Astrocyte of the cerebellum (primary cell): Measurements from ENCODE around the gene GAS6.

ENCODE experiments used
- DNase-seq: peaks from one replicate; pipeline ENCODE4 v3.0.0-alpha.2; 2011; ENCODE audit warnings: low read depth
- H3K4me3 ChIP-seq: 2 replicates; pipeline ENCODE4 v1.5.1; 2011; ENCODE audit warnings: mild to moderate bottlenecking, low read depth, low read length, moderate library complexity
- in situ Hi-C: cut with HindIII; loops from 2 replicates; pipeline ENCODE4 v1.10.0; 2017; ENCODE audit warnings: low sequenced_read_pairs
- TF ChIP-seq, protein P1 (sequence below): IDR thresholded peaks from 2 replicates; pipeline ENCODE4 v1.5.1; 2012; ENCODE audit warnings: low read length, low read depth, moderate library complexity, mild to moderate bottlenecking; ENCODE audit errors: missing control alignments

Gene GAS6

GRCh38 chr13:113843063-113843654, 20.7 kb downstream of the GAS6 start:
- no peak for DNase-seq
- TF ChIP-seq, protein P1, sequence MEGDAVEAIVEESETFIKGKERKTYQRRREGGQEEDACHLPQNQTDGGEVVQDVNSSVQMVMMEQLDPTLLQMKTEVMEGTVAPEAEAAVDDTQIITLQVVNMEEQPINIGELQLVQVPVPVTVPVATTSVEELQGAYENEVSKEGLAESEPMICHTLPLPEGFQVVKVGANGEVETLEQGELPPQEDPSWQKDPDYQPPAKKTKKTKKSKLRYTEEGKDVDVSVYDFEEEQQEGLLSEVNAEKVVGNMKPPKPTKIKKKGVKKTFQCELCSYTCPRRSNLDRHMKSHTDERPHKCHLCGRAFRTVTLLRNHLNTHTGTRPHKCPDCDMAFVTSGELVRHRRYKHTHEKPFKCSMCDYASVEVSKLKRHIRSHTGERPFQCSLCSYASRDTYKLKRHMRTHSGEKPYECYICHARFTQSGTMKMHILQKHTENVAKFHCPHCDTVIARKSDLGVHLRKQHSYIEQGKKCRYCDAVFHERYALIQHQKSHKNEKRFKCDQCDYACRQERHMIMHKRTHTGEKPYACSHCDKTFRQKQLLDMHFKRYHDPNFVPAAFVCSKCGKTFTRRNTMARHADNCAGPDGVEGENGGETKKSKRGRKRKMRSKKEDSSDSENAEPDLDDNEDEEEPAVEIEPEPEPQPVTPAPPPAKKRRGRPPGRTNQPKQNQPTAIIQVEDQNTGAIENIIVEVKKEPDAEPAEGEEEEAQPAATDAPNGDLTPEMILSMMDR, result no peak
- in situ Hi-C loops, result no loop called here
- H3K4me3 ChIP-seq, result no peak overlapping the region

- in situ Hi-C loops, result no loop called here
- no peak for DNase-seq
- TF ChIP-seq, protein P1, result no peak
- no peak overlapping the region for H3K4me3 ChIP-seq
Measured at GRCh38 chr13:113842336-113843062, 21.4 kb downstream of the GAS6 start.

DNA sequence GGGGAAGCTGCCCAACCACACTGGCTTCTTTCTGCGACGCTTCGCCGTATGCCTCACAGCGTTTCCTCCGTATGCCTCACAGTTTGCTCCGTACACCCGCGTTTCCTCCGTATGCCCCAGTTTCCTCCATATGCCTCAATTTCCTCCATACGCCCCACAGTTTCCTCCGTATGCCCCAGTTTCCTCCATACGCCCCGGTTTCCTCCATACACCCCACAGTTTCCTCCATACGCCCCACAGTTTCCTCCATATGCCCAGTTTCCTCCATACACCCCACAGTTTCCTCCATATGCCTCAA, 22.6 kb downstream of the GAS6 start:
- DNase-seq, result no peak
- in situ Hi-C loops, result no loop called here
- TF ChIP-seq, protein P1, result no peak
- H3K4me3 ChIP-seq, result no peak overlapping the region

DNA sequence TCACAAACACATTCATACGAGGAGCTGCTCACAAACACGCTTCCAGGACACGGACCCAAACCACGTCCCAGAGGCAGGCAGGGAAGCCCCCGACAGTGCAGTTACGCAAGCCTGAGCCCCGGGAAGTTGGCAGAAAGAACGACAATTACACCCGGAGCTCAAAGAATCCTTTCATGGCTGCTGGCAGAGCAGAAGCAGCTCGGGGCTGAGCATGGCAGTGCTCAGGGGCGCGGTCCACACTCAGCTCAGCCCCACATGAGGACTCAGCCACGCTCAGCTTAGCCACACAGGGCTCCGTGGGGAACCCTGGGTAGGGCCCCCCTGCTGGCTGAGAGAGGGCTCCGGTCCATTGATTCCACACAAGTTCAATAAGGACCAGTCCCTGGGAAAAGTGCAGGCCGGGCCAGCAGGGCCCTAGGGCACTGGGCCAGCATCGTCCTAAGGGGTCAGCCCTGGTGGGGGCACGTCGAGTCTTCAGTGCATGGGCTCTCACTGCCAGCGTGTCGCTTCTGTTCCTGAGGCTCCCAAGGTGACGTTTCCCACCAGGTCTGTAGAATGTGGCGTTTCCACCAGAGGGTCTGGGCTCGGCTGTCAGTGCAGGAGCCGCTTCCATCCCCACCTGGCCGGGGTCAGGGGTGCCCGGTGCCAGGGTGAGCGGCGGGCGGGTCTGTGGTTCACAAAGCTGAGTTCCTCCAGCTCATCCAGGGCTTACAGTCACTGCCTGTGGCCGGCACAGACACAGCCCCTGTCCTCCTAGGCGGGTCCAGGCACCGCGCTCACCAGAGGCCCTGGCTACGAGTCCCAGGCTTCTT, 23.1 kb downstream of the GAS6 start:
- no peak overlapping the region for H3K4me3 ChIP-seq
- TF ChIP-seq, protein P1, result no peak
- DNase-seq, result no peak

DNA sequence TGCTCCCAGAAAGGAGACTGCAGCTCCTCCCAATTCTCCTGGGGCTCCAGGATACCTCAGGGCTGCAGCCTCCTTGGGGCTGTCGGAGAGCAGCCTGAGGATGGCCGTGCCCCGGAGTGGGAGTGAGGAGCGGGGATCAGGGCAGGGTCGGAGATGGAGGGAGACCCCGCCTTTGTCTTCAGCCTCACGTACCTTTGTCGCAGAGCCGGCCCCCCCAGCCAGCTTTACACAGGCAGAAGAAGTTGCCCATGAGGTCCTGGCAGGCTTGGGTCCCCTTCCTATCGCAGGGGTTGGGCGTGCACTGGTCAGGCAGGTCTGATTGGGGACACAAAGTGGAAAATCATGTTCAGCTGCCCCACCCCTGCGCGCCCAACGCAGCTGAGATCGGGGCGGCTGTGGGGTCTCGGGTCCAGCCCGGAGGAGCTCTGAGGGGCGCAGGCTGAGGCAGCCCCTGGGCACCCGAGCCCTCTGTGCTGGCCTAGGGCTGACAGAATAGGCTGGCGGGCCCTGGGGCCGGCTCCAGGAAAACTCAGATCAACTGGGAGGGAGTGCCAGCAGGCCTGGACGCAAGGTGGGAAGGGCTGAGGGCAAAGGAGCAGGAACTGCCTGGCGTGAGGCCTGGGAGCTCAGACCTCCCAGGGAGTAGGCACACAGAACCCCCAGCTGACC, 24.2 kb downstream of the GAS6 start:
- in situ Hi-C loops, result no loop called here
- TF ChIP-seq, protein P1, result no peak
- no peak overlapping the region for H3K4me3 ChIP-seq
- no peak for DNase-seq

More for the DNA sequence above, 23.1 kb downstream of the GAS6 start:
- in situ Hi-C loops, result no loop called here

DNA sequence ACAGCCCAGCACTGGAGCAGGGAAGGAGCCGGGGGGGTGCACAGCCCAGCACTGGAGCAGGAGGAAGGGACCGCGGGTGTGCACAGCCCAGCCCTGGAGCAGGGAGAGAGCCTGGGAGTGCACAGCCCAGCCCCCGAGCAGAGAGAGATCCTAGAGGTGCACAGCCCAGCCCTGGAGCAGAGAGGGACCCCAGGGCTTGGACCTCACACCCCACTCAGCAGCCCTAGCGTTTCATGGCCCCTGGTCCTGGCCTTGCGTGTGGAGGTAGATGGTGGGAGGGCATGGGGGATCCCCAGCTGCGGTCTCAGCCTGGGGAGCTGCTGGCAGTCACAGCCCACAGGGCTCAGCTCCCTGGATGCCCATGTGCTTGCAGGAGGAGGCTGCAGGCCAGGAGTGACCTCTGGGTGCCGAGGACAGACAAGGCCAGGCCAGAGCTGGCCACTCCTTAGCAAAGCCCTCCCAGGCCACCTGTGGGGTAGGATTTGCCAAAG, 25.1 kb downstream of the GAS6 start:
- in situ Hi-C loops, result no loop called here
- no peak for DNase-seq
- peak overlapping the region; percentile 11 for H3K4me3 ChIP-seq
- TF ChIP-seq, protein P1, result no peak
